Kidney (tissue), 14 donors: ENCODE results near the gene SMG6. TPM values are rescaled to one million over a fixed set of nuclear protein-coding genes. Genes with fewer than 3 reads are reported as not detected.

Experiments used
- DNase-seq, 5 donors: peaks; one replicate each; pipeline ENCODE4 v3.0.0-alpha.2; 2013 to 2020
- FAIRE-seq: peaks from 2 replicates; lab custom pipeline; 2012; peaks lifted over from hg19 to GRCh38; lab: Jason Lieb, UNC
- H3K27ac ChIP-seq, 2 donors: one replicate each; pipeline ENCODE4 v1.7.0; 2013; ENCODE audit warnings: low read depth in 2 of 2, low read length in 2 of 2, inconsistent platforms in 1 of 2
- H3K27me3 ChIP-seq: one replicate; pipeline ENCODE4 v1.7.1; 2013; ENCODE audit warnings: low read length, inconsistent platforms; ENCODE audit not compliant: control insufficient read depth, insufficient read depth
- H3K36me3 ChIP-seq, 3 donors: one replicate each; pipeline versions ENCODE4 v1.7.0 to v1.7.1; 2013; ENCODE audit warnings: low read length in 3 of 3, control low read depth in 1 of 3, inconsistent platforms in 1 of 3; ENCODE audit not compliant: insufficient read depth in 3 of 3, control insufficient read depth in 2 of 3
- H3K4me1 ChIP-seq, 3 donors: one replicate each; pipeline versions ENCODE4 v1.7.0 to v1.7.1; 2013; ENCODE audit warnings: low read length in 3 of 3, inconsistent platforms in 1 of 3, low read depth in 1 of 3; ENCODE audit not compliant: control insufficient read depth in 2 of 3, insufficient read depth in 2 of 3
- H3K4me3 ChIP-seq, 3 donors: one replicate each; pipeline versions ENCODE4 v1.7.0 to v1.8.1; 2013; ENCODE audit warnings: low read length in 3 of 3, control low read depth in 1 of 3, inconsistent platforms in 1 of 3
- H3K9ac ChIP-seq, 3 donors: one replicate each; pipeline versions ENCODE4 v1.7.0 to v1.7.1; 2013; ENCODE audit warnings: low read length in 3 of 3, control low read depth in 1 of 3, inconsistent platforms in 1 of 3
- H3K9me3 ChIP-seq, 3 donors: one replicate each; pipeline versions ENCODE4 v1.7.0 to v1.7.1; 2013; ENCODE audit warnings: low read length in 3 of 3, control low read depth in 1 of 3, inconsistent platforms in 1 of 3; ENCODE audit not compliant: control insufficient read depth in 2 of 3, insufficient read depth in 1 of 3
- intact Hi-C: fragments of 100-400 bp; cut with DNase I; formaldehyde crosslinking; loops from one replicate; pipeline ENCODE4 v1.11.1; 2022
- polyA plus RNA-seq: library from polyadenylated mRNA; stranded (reverse); fragments of 350-450 nt; fragmentation: Illumina TruSeq; extraction: RNeasy Lipid Tissue Mini Kit (QIAGEN cat#74804); gene quantifications from one replicate; pipeline ENCODE4 v1.2.3, GENCODE V29; 2014; ENCODE audit warnings: low read depth, low replicate concordance; ENCODE audit not compliant: insufficient read depth
- total RNA-seq: library from RNA; stranded (reverse); fragmentation: NEBNext Ultra II Directional; extraction: Animal tissue kit (Norgen Biotek cat#: 25700); gene quantifications from one replicate; pipeline ENCODE4 v1.2.1, GENCODE V29; 2021
- TF ChIP-seq, protein P1 (sequence below): IDR thresholded peaks from 3 replicates; pipeline ENCODE4 v1.5.1; 2012; ENCODE audit warnings: mild to moderate bottlenecking, moderate library complexity, borderline replicate concordance; ENCODE audit not compliant: insufficient read depth; ENCODE audit errors: extremely low read depth
- donor health status: control.
- donor health status: control.
- donor health status: control.
- donor health status: control.
- donor health status: control.
- donor health status: DM: yes; HTN: yes; CAD: no.
- donor health status: Normal renal cell carcinoma (clear cell type).

The SMG6 gene
- total and polyA plus RNA-seq, 2 donors from 2014 or later, result 20.6 to 37.3 TPM

DNA sequence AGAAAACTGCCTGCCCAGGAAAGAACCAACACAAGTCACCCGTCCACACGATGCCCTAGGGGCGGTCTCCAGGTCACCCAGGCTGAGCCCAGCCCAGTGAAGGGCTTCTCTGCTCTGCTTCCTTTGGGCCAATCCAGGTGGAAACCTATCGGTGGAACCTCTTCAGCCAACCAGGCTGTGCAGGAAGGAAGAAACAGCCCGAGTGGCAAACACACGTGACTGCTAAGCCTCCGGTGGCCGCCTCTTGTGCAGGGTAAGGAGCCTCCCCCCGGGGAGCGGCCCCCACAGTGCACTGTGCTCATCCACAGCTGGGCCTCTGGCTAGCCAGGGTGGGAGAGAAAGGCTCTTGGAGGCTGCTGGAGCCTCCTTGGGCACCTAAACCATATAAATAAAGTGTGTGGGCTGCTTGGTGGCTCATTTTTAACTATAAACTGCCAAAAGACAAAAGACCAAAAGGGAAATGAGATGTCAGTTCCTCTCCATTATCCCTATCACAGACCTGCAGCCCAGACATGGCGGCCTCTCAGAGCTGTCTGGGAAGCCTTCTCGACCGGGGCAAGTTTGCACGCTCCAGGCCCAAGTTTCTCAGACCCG, 280.8 kb downstream of the SMG6 start:
- Histone ChIP-seq H3K4me1 (peaks cover 0 to 12% (median 0%) of the 10 kb centered on the region in 3 donors), H3K27ac (no peak overlapping the region), H3K9me3 (no peaks in the 10 kb centered on the region), H3K4me3 (no peak overlapping the region), H3K36me3 (no peaks in the 10 kb centered on the region), H3K27me3 (peaks cover 4% of the 10 kb centered on the region), H3K9ac (no peak overlapping the region)
- FAIRE-seq (no peak), DNase-seq (no peak)
- TF ChIP-seq, protein P1, sequence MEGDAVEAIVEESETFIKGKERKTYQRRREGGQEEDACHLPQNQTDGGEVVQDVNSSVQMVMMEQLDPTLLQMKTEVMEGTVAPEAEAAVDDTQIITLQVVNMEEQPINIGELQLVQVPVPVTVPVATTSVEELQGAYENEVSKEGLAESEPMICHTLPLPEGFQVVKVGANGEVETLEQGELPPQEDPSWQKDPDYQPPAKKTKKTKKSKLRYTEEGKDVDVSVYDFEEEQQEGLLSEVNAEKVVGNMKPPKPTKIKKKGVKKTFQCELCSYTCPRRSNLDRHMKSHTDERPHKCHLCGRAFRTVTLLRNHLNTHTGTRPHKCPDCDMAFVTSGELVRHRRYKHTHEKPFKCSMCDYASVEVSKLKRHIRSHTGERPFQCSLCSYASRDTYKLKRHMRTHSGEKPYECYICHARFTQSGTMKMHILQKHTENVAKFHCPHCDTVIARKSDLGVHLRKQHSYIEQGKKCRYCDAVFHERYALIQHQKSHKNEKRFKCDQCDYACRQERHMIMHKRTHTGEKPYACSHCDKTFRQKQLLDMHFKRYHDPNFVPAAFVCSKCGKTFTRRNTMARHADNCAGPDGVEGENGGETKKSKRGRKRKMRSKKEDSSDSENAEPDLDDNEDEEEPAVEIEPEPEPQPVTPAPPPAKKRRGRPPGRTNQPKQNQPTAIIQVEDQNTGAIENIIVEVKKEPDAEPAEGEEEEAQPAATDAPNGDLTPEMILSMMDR, result no peak
- intact Hi-C loops, result no loop called here

DNA sequence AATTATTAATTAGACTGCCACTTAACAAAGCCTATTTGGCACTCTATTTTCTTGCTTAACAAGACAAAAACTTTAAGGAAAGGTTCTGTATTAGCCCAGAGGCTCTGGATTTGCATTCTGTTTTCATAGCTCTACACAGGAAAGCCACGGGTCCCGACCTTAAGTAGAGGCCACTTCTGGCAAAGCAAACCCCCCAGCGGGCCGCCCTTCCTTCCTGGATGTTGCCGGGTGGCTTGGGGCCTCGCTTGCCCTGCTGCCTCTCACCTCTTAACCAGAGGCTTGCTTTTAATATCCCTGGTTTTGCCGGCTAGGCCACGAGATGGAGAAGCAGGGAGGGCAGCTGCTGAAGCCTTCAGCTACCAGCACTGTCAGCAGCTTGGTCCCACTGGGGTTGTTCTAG, 282.9 kb downstream of the SMG6 start:
- no peaks in the 10 kb centered on the region for H3K9me3 ChIP-seq
- no peak overlapping the region for H3K27ac ChIP-seq
- DNase-seq (no peak), FAIRE-seq (no peak)
- intact Hi-C loops, result no loop called here
- H3K9ac ChIP-seq, result no peak overlapping the region
- H3K36me3 ChIP-seq, result no peaks in the 10 kb centered on the region
- peaks cover 0 to 17% (median 0%) of the 10 kb centered on the region in 3 donors for H3K4me1 ChIP-seq
- no peak overlapping the region for H3K4me3 ChIP-seq
- TF ChIP-seq, protein P1, result no peak
- H3K27me3 ChIP-seq, result peaks cover 4% of the 10 kb centered on the region

DNA sequence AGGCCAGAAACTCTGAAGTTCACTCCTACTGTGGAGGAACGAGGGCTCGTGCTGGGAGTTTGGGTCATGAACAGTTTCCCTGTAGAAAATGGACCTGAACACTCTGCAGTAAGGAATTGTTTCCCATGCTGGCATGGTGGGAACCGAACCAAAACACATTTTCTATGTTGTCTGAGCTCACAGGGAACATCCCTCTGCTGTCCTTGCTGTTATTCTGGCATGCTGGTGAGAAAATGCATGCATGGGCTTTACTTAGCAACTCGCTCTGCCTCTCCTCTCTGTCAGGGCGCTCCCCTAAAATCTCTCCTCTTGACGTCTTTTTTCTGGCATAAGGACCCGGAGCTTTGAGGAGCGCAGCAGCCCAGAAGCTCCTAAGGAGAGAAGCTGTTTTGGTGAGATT, 283.9 kb downstream of the SMG6 start:
- no peaks in the 10 kb centered on the region for H3K9me3 ChIP-seq
- no peak overlapping the region for H3K4me3 ChIP-seq
- intact Hi-C loops, result no loop called here
- no peak overlapping the region for H3K9ac ChIP-seq
- no peaks in the 10 kb centered on the region for H3K36me3 ChIP-seq
- peaks cover 4% of the 10 kb centered on the region for H3K27me3 ChIP-seq
- no peak for DNase-seq
- H3K27ac ChIP-seq, result no peak overlapping the region
- TF ChIP-seq, protein P1, result no peak
- FAIRE-seq, result no peak
- peaks cover 0 to 14% (median 0%) of the 10 kb centered on the region in 3 donors for H3K4me1 ChIP-seq
